Stomach smooth muscle (tissue), 2 donors: ENCODE measurements around the gene TREX2.

Experiments
- H3K27ac ChIP-seq: one replicate; pipeline ENCODE4 v1.7.0; 2013; ENCODE audit warnings: mild to moderate bottlenecking, low read length, inconsistent platforms
- H3K27me3 ChIP-seq, 2 donors: one replicate each; pipeline ENCODE4 v1.7.0; 2013; ENCODE audit warnings: low read length in 2 of 2; ENCODE audit not compliant: insufficient read depth in 2 of 2, control insufficient read depth in 1 of 2
- H3K36me3 ChIP-seq, 2 donors: one replicate each; pipeline ENCODE4 v1.7.0; 2013; ENCODE audit warnings: low read length in 2 of 2; ENCODE audit not compliant: control insufficient read depth in 2 of 2, insufficient read depth in 2 of 2
- H3K4me1 ChIP-seq: one replicate; pipeline ENCODE4 v1.7.0; 2013; ENCODE audit warnings: low read length; ENCODE audit not compliant: control insufficient read depth, insufficient read depth
- H3K4me3 ChIP-seq, 2 donors: one replicate each; pipeline ENCODE4 v1.7.0; 2013; ENCODE audit warnings: low read length in 2 of 2
- H3K9ac ChIP-seq, 2 donors: one replicate each; pipeline ENCODE4 v1.7.0; 2013; ENCODE audit warnings: low read length in 2 of 2, mild to moderate bottlenecking in 1 of 2
- H3K9me3 ChIP-seq, 2 donors: one replicate each; pipeline ENCODE4 v1.7.0; 2013; ENCODE audit warnings: low read length in 2 of 2; ENCODE audit not compliant: control insufficient read depth in 2 of 2
- donor health status: healthy.
- donor health status: Pancreatic carcinoma.

Gene TREX2

GRCh38 chrX:153456704-153457103 is 10.8 kb upstream of the TREX2 start:
- H3K4me1 ChIP-seq, result peaks cover 18% of the 10 kb centered on the region
- H3K9me3 ChIP-seq, result no peaks in the 10 kb centered on the region
- H3K9ac ChIP-seq, result no peak overlapping the region
- no peak overlapping the region for H3K4me3 ChIP-seq
- no peaks in the 10 kb centered on the region for H3K27me3 ChIP-seq
- peaks cover 0 to 3% of the 10 kb centered on the region in 2 donors for H3K36me3 ChIP-seq
- no peak overlapping the region for H3K27ac ChIP-seq

DNA sequence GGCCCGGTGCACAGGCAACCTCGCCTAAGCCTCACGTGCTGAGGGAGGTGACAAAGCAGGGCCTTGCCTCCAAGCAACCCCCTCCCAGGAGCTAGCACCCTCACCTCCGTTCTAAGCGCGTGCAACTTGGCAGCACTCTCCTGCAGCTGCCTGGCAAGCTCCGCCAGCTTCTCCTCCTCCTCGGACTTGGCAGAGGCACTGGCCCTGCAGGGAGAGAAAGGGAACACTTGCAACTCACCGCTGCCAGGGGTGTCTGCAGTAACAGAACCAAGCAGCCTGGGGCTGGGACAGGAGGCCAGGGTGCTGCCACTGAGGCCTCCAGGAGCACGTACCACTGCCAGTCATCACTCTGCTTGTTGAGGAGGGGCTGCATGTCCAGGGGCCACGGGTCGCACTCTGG is 10.3 kb upstream of the TREX2 start:
- Histone ChIP-seq H3K9me3 (no peaks in the 10 kb centered on the region), H3K27me3 (no peaks in the 10 kb centered on the region), H3K4me3 (no peak overlapping the region), H3K4me1 (peaks cover 18% of the 10 kb centered on the region), H3K27ac (no peak overlapping the region), H3K36me3 (no peaks in the 10 kb centered on the region), H3K9ac (no peak overlapping the region)

GRCh38 chrX:153455571-153455970 is 9.7 kb upstream of the TREX2 start:
- H3K4me3 ChIP-seq, result no peak overlapping the region
- H3K27me3 ChIP-seq, result no peaks in the 10 kb centered on the region
- no peak overlapping the region for H3K9ac ChIP-seq
- H3K9me3 ChIP-seq, result no peaks in the 10 kb centered on the region
- H3K4me1 ChIP-seq, result peaks cover 18% of the 10 kb centered on the region
- H3K36me3 ChIP-seq, result no peaks in the 10 kb centered on the region
- H3K27ac ChIP-seq, result no peak overlapping the region

GRCh38 chrX:153454901-153455550 is 9.2 kb upstream of the TREX2 start:
- no peaks in the 10 kb centered on the region for H3K27me3 ChIP-seq
- H3K36me3 ChIP-seq, result no peaks in the 10 kb centered on the region
- no peak overlapping the region for H3K27ac ChIP-seq
- no peaks in the 10 kb centered on the region for H3K9me3 ChIP-seq
- no peak overlapping the region for H3K4me3 ChIP-seq
- peaks cover 17% of the 10 kb centered on the region for H3K4me1 ChIP-seq
- no peak overlapping the region for H3K9ac ChIP-seq

GRCh38 chrX:153450949-153451277 is 5.1 kb upstream of the TREX2 start:
- H3K36me3 ChIP-seq, result no peaks in the 10 kb centered on the region
- H3K27ac ChIP-seq, result no peak overlapping the region
- H3K9me3 ChIP-seq, result no peaks in the 10 kb centered on the region
- no peaks in the 10 kb centered on the region for H3K27me3 ChIP-seq
- H3K4me3 ChIP-seq, result no peak overlapping the region
- peaks cover 2% of the 10 kb centered on the region for H3K4me1 ChIP-seq
- no peak overlapping the region for H3K9ac ChIP-seq

DNA sequence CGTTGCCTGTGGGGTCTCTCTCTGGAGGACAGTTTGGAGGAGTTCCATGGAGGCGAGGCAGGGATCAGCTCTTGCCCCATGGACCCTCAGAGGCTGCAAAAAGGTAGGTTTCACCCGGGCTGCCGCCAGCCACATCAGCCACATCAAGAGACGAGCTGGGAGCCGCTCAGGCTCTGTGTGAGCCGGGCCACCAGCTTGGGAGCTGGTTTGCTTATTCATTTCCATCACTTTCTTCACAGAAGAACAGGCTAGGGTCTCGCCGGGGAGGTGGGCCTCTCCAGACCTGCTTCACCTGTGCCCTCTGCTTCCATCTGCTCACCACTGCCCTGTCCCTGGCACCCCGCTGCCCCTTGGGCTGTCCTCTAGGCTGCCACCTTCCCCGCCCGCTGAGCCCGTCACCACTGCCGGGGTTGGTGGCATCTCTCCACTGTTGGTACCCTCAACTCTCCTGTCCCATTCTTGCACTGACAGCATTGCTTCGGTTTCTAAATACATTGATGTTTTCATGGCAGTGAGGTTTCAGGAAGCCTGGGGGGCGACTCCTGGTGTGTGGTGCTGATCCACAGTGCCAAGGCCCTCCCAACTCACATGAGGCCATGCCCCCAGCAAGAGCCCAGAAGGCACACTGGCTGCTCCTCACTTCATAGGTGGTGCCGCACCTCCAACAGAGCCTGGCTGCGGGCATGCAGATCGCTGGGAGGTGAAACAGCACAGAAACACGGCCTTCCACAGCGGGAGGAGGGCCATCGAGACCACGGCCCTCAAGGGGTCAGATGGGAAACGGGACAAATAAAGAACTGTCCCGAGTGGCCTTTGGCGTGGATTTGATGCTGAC is 4.5 kb upstream of the TREX2 start:
- Histone ChIP-seq H3K4me1 (no peaks in the 10 kb centered on the region), H3K9ac (no peak overlapping the region), H3K27me3 (no peaks in the 10 kb centered on the region)

GRCh38 chrX:153449368-153450113 is 3.7 kb upstream of the TREX2 start:
- no peaks in the 10 kb centered on the region for H3K36me3 ChIP-seq
- H3K9ac ChIP-seq, result no peak overlapping the region
- no peaks in the 10 kb centered on the region for H3K9me3 ChIP-seq
- H3K4me3 ChIP-seq, result no peak overlapping the region
- H3K27ac ChIP-seq, result no peak overlapping the region
- H3K27me3 ChIP-seq, result no peaks in the 10 kb centered on the region
- no peaks in the 10 kb centered on the region for H3K4me1 ChIP-seq

More for the DNA sequence above, 4.5 kb upstream of the TREX2 start:
- Histone ChIP-seq H3K4me3 (no peak overlapping the region), H3K36me3 (no peaks in the 10 kb centered on the region), H3K27ac (no peak overlapping the region), H3K9me3 (no peaks in the 10 kb centered on the region)

DNA sequence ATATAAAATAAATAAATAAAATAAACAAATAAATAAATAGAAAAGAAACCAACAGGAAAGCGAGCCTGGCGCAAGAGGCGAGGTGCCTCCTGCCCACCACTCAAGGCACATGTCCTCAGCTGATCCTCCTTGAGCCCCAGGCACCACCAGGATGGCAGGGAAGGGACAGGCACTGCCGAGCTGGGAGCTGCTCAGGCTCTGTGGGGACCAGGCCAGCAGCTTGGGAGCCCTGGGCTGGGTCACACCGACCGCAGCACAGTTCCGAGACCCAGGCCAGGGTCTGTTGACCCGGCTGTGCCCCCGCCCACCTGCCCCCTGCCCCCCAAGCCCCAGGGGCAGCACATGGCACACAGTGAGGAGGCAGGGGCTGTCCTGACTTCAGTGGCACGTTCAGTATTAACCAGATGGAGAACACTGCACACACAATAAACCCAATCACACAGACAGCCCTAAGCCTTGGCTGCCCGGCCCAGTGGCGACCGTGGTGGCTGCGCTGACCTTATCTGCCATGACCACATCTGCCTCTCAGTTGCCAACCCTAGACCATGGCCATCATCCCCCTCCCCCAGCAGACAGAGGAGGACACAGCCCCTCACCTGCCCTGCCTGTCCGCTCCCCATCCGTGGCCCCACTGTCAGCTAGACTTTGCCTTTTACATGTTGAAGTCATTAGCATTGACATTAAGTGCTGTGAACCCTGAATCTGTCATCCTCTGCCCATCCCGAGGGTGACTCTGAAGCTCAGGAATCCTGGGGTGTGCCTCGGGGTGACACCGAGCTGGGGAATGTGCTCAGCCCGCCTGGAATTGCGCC is 2.9 kb upstream of the TREX2 start:
- Histone ChIP-seq H3K4me3 (no peak overlapping the region), H3K36me3 (no peaks in the 10 kb centered on the region), H3K9ac (no peak overlapping the region), H3K27ac (no peak overlapping the region), H3K27me3 (no peaks in the 10 kb centered on the region), H3K4me1 (no peaks in the 10 kb centered on the region), H3K9me3 (no peaks in the 10 kb centered on the region)

DNA sequence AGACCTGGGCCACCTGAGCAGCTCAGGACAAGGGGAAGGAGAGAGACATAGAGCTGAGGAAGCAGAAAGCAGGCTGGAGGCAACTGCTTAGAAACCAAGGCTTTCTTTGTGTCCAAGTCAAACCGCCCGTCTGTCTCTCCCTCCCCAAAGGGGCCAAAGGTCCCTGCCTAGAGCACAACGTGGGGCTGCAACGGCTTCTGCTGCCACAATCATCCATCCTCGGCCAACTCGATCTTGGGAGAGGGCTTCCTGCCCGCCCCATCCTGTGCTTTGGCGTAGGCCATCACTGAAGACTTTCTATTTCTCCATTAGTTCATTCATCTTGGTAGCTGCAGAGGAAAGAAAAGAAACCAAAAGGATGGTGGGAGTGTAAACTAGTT is 1.7 kb upstream of the TREX2 start:
- H3K27me3 ChIP-seq, result no peaks in the 10 kb centered on the region
- no peak overlapping the region for H3K27ac ChIP-seq
- H3K4me3 ChIP-seq, result no peak overlapping the region
- no peak overlapping the region for H3K9ac ChIP-seq
- no peaks in the 10 kb centered on the region for H3K4me1 ChIP-seq
- no peaks in the 10 kb centered on the region for H3K36me3 ChIP-seq
- no peaks in the 10 kb centered on the region for H3K9me3 ChIP-seq

- no peak overlapping the region for H3K4me3 ChIP-seq
- H3K36me3 ChIP-seq, result no peaks in the 10 kb centered on the region
- H3K9me3 ChIP-seq, result no peaks in the 10 kb centered on the region
- no peak overlapping the region for H3K9ac ChIP-seq
- no peaks in the 10 kb centered on the region for H3K27me3 ChIP-seq
- no peak overlapping the region for H3K27ac ChIP-seq
- no peaks in the 10 kb centered on the region for H3K4me1 ChIP-seq
These were observed 1.2 kb upstream of the TREX2 start for GRCh38 chrX:153446950-153447580.
